HG03575 (cell line): ENCODE measurements around the gene UMAD1.

Source experiments
- ATAC-seq: cut with Tn5 transposase; IDR thresholded peaks from one replicate; pipeline ENCODE4 v1.9.1; 2021; ENCODE audit not compliant: unreplicated experiment, insufficient number of reproducible peaks, low FRiP score; ENCODE audit errors: extremely low read depth

UMAD1 gene

GRCh38 chr7:7923818-7924217 lies 283.3 kb downstream of the UMAD1 start:
- no peak for ATAC-seq

DNA sequence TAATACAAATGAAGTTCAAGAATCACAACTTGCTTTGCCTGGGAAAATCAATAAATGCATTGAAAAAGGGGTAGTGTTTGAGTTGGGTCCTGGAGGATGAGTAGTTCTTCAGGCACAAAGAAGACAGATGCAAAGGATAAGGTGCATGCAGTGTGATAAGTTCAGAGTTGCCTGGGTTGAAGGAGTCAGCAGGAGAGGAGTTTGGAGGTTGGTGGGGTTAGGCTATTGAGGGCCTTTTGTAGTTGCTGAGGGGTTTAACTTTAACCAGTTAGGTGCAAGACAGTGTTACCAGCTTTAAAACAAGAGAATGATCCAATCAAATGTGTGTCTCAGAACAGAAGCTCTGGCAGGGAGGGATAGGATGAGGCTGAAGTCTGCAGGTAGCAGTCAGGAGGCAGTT lies 283.8 kb downstream of the UMAD1 start:
- ATAC-seq: no peak
